Body of pancreas (tissue), 4 donors: ENCODE measurements around the gene ZNF500. TPM values are rescaled to one million over a fixed set of nuclear protein-coding genes. Genes with fewer than 3 reads are reported as not detected.

Experiments used
- ATAC-seq: fragments of 150-250 bp; one replicate; pipeline ENCODE4 v1.9.1; 2016
- DNase-seq, 4 donors: peaks; one replicate each; pipeline ENCODE4 v3.0.0-alpha.2; 2019
- H3K27ac ChIP-seq, 4 donors: fragments of 200-600 bp; sonication (generic); 1 replicate in 3 of 4; 2 replicates in 1 of 4; pipeline versions ENCODE4 v1.5.1 to v1.6.1; 2016 to 2019; ENCODE audit warnings: mild to moderate bottlenecking in 1 of 4, mixed read lengths in 1 of 4, moderate library complexity in 1 of 4
- H3K27me3 ChIP-seq, 2 donors: fragments of 200-600 bp; sonication (generic); one replicate each; pipeline ENCODE4 v1.6.0; 2016; ENCODE audit warnings: mild to moderate bottlenecking in 1 of 2
- H3K36me3 ChIP-seq, 2 donors: fragments of 200-600 bp; sonication (generic); replicated peaks in 1 of 2; 2 replicates each; pipeline ENCODE4 v1.5.1; 2016; ENCODE audit warnings: low read depth in 2 of 2; ENCODE audit not compliant: insufficient read depth in 1 of 2
- H3K4me1 ChIP-seq: fragments of 200-600 bp; sonication (generic); one replicate; pipeline ENCODE4 v1.6.0; 2016
- H3K4me3 ChIP-seq, 2 donors: fragments of 200-600 bp; sonication (generic); 1 replicate in 1 of 2; 2 replicates in 1 of 2; pipeline ENCODE4 v1.5.1; 2016 to 2019
- H3K9me3 ChIP-seq, 3 donors: fragments of 200-600 bp; sonication (generic); 1 replicate in 2 of 3; 2 replicates in 1 of 3; pipeline ENCODE4 v1.5.1; 2016
- CTCF ChIP-seq, 7 experiments: fragments of 450-650 bp in 4 of 7; fragments of 200-600 bp in 3 of 7; sonication (generic) in 3 of 7; IDR thresholded peaks; one replicate each; pipeline ENCODE4 v1.5.1; 2016 to 2019; ENCODE audit warnings: antibody characterized with exemption in 7 of 7
- POLR2A ChIP-seq, 3 donors: fragments of 450-650 bp; IDR thresholded peaks; one replicate each; pipeline ENCODE4 v1.6.1; 2016; ENCODE audit warnings: antibody characterized with exemption in 3 of 3, mild to moderate bottlenecking in 2 of 3
- WGBS, 2 donors: methylation state at CpG; one replicate each; pipeline ENCODE4 v1.1.5; 2017; 5-methylcytosine and 5-hydroxymethylcytosine counted together
- intact Hi-C: fragments of 100-400 bp; cut with DNase I; formaldehyde crosslinking; loops from one replicate; pipeline ENCODE4 v1.15.1; 2023
- total RNA-seq, 2 donors: library from RNA; depleted of rRNA; stranded (reverse); fragments of >200 nt; gene quantifications; one replicate each; pipeline ENCODE4 v1.1.0, GENCODE V29; 2016

The ZNF500 gene
- total RNA-seq, 2 donors from 2014 or later, result 7.5 to 13.8 TPM

- Histone ChIP-seq H3K9me3 (no peaks in the 10 kb centered on the region), H3K36me3 (peaks cover 0 to 7% of the 10 kb centered on the region in 2 donors), H3K4me1 (peaks cover 5% of the 10 kb centered on the region), H3K27me3 (no peaks in the 10 kb centered on the region), H3K4me3 (no peak overlapping the region), H3K27ac (no peak overlapping the region)
- TF ChIP-seq POLR2A (IDR thresholded peaks at IDR 0.05) (no peak), CTCF (IDR thresholded peaks at IDR 0.05) (no peak)
- no peak for DNase-seq
- intact Hi-C loops, result no loop called here
- no peak for ATAC-seq
- WGBS, 2 donors, result 89 to 91% methylated on average over 8 to 15 of the region's 15 CpGs
These were observed 37.1 kb downstream of the ZNF500 start for GRCh38 chr16:4729876-4730275.

- Histone ChIP-seq H3K4me1 (peaks cover 4% of the 10 kb centered on the region), H3K27me3 (no peaks in the 10 kb centered on the region), H3K27ac (no peak overlapping the region), H3K9me3 (no peaks in the 10 kb centered on the region), H3K4me3 (no peak overlapping the region), H3K36me3 (peaks cover 0 to 10% of the 10 kb centered on the region in 2 donors)
- intact Hi-C loops, result no loop called here
- no peak for DNase-seq
- no peak for ATAC-seq
- TF ChIP-seq POLR2A (IDR thresholded peaks at IDR 0.05) (no peak), CTCF (IDR thresholded peaks at IDR 0.05) (no peak)
- WGBS, 2 donors, result 91 to 97% methylated on average over 6 to 8 of the region's 8 CpGs
These were observed 38.3 kb downstream of the ZNF500 start for GRCh38 chr16:4728676-4729075.

- intact Hi-C loops, result no loop called here
- no peak for TF ChIP-seq CTCF (IDR thresholded peaks at IDR 0.05)
- TF ChIP-seq POLR2A (IDR thresholded peaks at IDR 0.05), result no peak
- Histone ChIP-seq H3K9me3 (no peaks in the 10 kb centered on the region), H3K36me3 (peaks cover 0 to 10% of the 10 kb centered on the region in 2 donors), H3K4me3 (no peak overlapping the region), H3K27ac (no peak overlapping the region), H3K4me1 (no peaks in the 10 kb centered on the region), H3K27me3 (no peaks in the 10 kb centered on the region)
- WGBS, 2 donors, result 88 to 95% methylated on average over 16 to 18 of the region's 18 CpGs
- DNase-seq (no peak), ATAC-seq (no peak)
These were observed 40.3 kb downstream of the ZNF500 start for GRCh38 chr16:4726616-4727015.

GRCh38 chr16:4724661-4725270 is 42.2 kb downstream of the ZNF500 start:
- H3K36me3 ChIP-seq, result peaks cover 0 to 8% of the 10 kb centered on the region in 2 donors
- no peak for DNase-seq
- intact Hi-C loops, result no loop called here
- no peak overlapping the region for H3K4me3 ChIP-seq
- H3K9me3 ChIP-seq, result no peaks in the 10 kb centered on the region
- H3K27ac ChIP-seq, result no peak overlapping the region
- TF ChIP-seq CTCF (IDR thresholded peaks at IDR 0.05) (no peak), POLR2A (IDR thresholded peaks at IDR 0.05) (no peak)
- no peaks in the 10 kb centered on the region for H3K27me3 ChIP-seq
- no peaks in the 10 kb centered on the region for H3K4me1 ChIP-seq
- ATAC-seq, result no peak
- 86 to 90% methylated on average over 11 of the region's 11 CpGs for whole genome bisulfite sequencing, 2 donors
